K562 (cell line): ENCODE measurements around the gene GTPBP8.

Source experiments
- BRCA1 ChIP-seq, 2 experiments: fragments of 450-650 bp in 1 of 2; sonication (generic) in 1 of 2; formaldehyde crosslinking in 1 of 2; IDR thresholded peaks; 2 replicates each; pipeline versions ENCODE4 v1.5.0 to v1.6.1; 2017 to 2020; ENCODE audit warnings: mild to moderate bottlenecking in 1 of 2, missing genetic modification reagents in 1 of 2
- CTBP1 ChIP-seq: fragments of 450-650 bp; IDR thresholded peaks from 2 replicates; pipeline ENCODE4 v1.6.1; 2016; ENCODE audit warnings: borderline replicate concordance
- ESRRA ChIP-seq: fragments of 450-650 bp; IDR thresholded peaks from 2 replicates; pipeline ENCODE4 v1.6.1; 2014; ENCODE audit warnings: low read depth, mild to moderate bottlenecking, moderate library complexity, borderline replicate concordance
- GTF3C2 ChIP-seq: IDR thresholded peaks from 3 replicates; pipeline ENCODE4 v1.6.1; 2011; ENCODE audit warnings: borderline replicate concordance, mild to moderate bottlenecking, moderate library complexity; ENCODE audit not compliant: insufficient read length; ENCODE audit errors: extremely low read depth
- HNRNPK ChIP-seq: fragments of 200-400 bp; formaldehyde crosslinking; IDR thresholded peaks from one replicate; pipeline ENCODE4 v1.6.1; 2018; ENCODE audit warnings: mild to moderate bottlenecking, low read depth, low read length; ENCODE audit not compliant: poor library complexity, severe bottlenecking
- NFATC3 ChIP-seq: fragments of 450-650 bp; IDR thresholded peaks from 2 replicates; pipeline ENCODE4 v1.6.1; 2017; ENCODE audit warnings: mild to moderate bottlenecking
- POLR2A ChIP-seq: fragments of 450-650 bp; conservative IDR thresholded peaks from 2 replicates; pipeline ENCODE4 v1.6.1; 2016
- POLR2G ChIP-seq: fragments of 200-400 bp; formaldehyde crosslinking; IDR thresholded peaks from 2 replicates; pipeline ENCODE4 v1.6.1; 2017; ENCODE audit warnings: low read depth, mild to moderate bottlenecking, antibody characterized with exemption, low read length, moderate library complexity
- RAD51 ChIP-seq: fragments of 450-650 bp; IDR thresholded peaks from 2 replicates; pipeline ENCODE4 v1.7.1; 2016; ENCODE audit warnings: low read depth, mild to moderate bottlenecking, borderline replicate concordance
- SMAD3 ChIP-seq: fragments of 450-650 bp; formaldehyde crosslinking; conservative IDR thresholded peaks from 2 replicates; pipeline ENCODE4 v1.4.0; 2020; ENCODE audit warnings: mild to moderate bottlenecking
- SMARCA4 ChIP-seq: fragments of 450-650 bp; IDR thresholded peaks from 2 replicates; pipeline ENCODE4 v1.6.1; 2016
- TBP ChIP-seq: optimal IDR thresholded peaks from 2 replicates; pipeline ENCODE3; 2011; ENCODE audit warnings: low read depth, low read length, improper control_type of control experiment
- ZHX1 ChIP-seq: fragments of 150-350 bp; conservative IDR thresholded peaks from 2 replicates; pipeline ENCODE4 v1.6.1; 2014; ENCODE audit warnings: low read length

- TF ChIP-seq SMAD3 (CRISPR knock-in tag) (no peak), NFATC3 (no peak), BRCA1 (IDR thresholded peaks at IDR 0.05) (no peak), BRCA1 (CRISPR knock-in tag; IDR thresholded peaks at IDR 0.05) (no peak), POLR2G (no peak), SMARCA4 (no peak), TBP (no peak), RAD51 (no peak), ZHX1 (no peak), GTF3C2 (no peak), HNRNPK (no peak), ESRRA (no peak), CTBP1 (no peak), POLR2A (no peak)
Observed at GRCh38 chr3:112976001-112976400, 14.8 kb upstream of the GTPBP8 start.
